H1 (cell line): ENCODE data around the gene SLC39A8.

Experiments used
- POLR2AphosphoS5 ChIP-seq: IDR thresholded peaks from 2 replicates; pipeline ENCODE4 v1.6.1; 2011; ENCODE audit warnings: low read depth, low read length
- POU5F1 ChIP-seq: IDR thresholded peaks from 2 replicates; pipeline ENCODE4 v1.6.1; 2011; ENCODE audit warnings: low read depth, mild to moderate bottlenecking, low read length, moderate library complexity
- RAD21 ChIP-seq, 2 experiments: IDR thresholded peaks in 1 of 2; conservative IDR thresholded peaks in 1 of 2; 2 replicates each; pipeline ENCODE4 v1.6.1; 2011; ENCODE audit warnings: low read depth in 2 of 2, low read length in 2 of 2, improper control_type of control experiment in 1 of 2, inconsistent platforms in 1 of 2, mild to moderate bottlenecking in 1 of 2, moderate library complexity in 1 of 2
- TF ChIP-seq, protein P1 (sequence below), 3 experiments: IDR thresholded peaks; 1 replicate in 2 of 3; 2 replicates in 1 of 3; pipeline versions ENCODE4 v1.5.1 to v1.6.1; 2011; ENCODE audit warnings: low read length in 3 of 3, mild to moderate bottlenecking in 3 of 3, inconsistent platforms in 2 of 3, low read depth in 1 of 3, moderate library complexity in 1 of 3; ENCODE audit not compliant: insufficient read depth in 1 of 3; ENCODE audit errors: control extremely low read depth in 1 of 3

GRCh38 chr4:102230194-102230593, 115.1 kb downstream of the SLC39A8 start:
- no peak for TF ChIP-seq POLR2AphosphoS5
- TF ChIP-seq, protein P1, sequence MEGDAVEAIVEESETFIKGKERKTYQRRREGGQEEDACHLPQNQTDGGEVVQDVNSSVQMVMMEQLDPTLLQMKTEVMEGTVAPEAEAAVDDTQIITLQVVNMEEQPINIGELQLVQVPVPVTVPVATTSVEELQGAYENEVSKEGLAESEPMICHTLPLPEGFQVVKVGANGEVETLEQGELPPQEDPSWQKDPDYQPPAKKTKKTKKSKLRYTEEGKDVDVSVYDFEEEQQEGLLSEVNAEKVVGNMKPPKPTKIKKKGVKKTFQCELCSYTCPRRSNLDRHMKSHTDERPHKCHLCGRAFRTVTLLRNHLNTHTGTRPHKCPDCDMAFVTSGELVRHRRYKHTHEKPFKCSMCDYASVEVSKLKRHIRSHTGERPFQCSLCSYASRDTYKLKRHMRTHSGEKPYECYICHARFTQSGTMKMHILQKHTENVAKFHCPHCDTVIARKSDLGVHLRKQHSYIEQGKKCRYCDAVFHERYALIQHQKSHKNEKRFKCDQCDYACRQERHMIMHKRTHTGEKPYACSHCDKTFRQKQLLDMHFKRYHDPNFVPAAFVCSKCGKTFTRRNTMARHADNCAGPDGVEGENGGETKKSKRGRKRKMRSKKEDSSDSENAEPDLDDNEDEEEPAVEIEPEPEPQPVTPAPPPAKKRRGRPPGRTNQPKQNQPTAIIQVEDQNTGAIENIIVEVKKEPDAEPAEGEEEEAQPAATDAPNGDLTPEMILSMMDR (IDR thresholded peaks at IDR 0.05; ENCODE audit: control extremely low read depth in 1 of 3, insufficient read depth in 1 of 3, low read depth in 1 of 3, low read length in 3 of 3): no peak
- no peak for TF ChIP-seq RAD21 (IDR thresholded peaks at IDR 0.05 in 1 of 2, conservative IDR thresholded peaks at IDR 0.05 in 1 of 2; ENCODE audit: low read depth in 2 of 2, low read length in 2 of 2)
- no peak for TF ChIP-seq POU5F1
